ENCODE results near the gene ABCC3. TPM values are rescaled to one million over a fixed set of nuclear protein-coding genes. Genes with fewer than 3 reads are reported as not detected.

ABCC3 gene
- total and polyA plus RNA-seq, 2 experiments from 2014 or later, result 0.53 TPM; not detected in 1

DNA sequence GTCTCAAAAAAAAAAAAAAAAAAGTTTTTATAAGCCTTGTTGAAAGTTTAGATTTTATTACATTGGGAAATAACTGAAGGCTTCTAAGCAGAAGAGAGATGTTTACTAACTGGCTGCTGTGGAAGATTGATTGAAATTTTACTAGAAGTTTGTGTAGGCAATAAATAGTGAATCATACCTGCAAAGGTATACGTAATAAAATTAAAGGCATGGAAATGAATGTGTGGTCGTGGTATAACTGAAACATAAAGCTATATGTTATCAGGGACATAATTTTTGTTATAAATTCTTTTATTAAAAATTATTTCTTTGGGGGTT lies 93.4 kb downstream of the ABCC3 start:
- no peaks in the 10 kb centered on the region for H3K36me3 ChIP-seq
- no peak for DNase-seq (ENCODE audit: low read depth in 1 of 2, low spot score in 1 of 2)
- no peaks in the 10 kb centered on the region for H3K27me3 ChIP-seq
- H3K9me3 ChIP-seq (ENCODE audit: low read depth), result no peaks in the 10 kb centered on the region
- H3K4me3 ChIP-seq, result no peak overlapping the region
- peaks cover 33% of the 10 kb centered on the region for H3K4me1 ChIP-seq (ENCODE audit: low read depth)
- no peak for TF ChIP-seq CTCF (IDR thresholded peaks at IDR 0.05; ENCODE audit: low read depth, low read length)
- no peak overlapping the region for H3K27ac ChIP-seq

GRCh38 chr17:50728881-50729765 lies 94.4 kb downstream of the ABCC3 start:
- Histone ChIP-seq H3K36me3 (no peaks in the 10 kb centered on the region), H3K27ac (peak overlapping the region; percentile 61), H3K4me1 (ENCODE audit: low read depth) (peaks cover 26% of the 10 kb centered on the region), H3K9me3 (ENCODE audit: low read depth) (no peaks in the 10 kb centered on the region), H3K4me3 (no peak overlapping the region), H3K27me3 (no peaks in the 10 kb centered on the region)
- DNase-seq (ENCODE audit: low read depth in 1 of 2, low spot score in 1 of 2), result no peak
- TF ChIP-seq CTCF (IDR thresholded peaks at IDR 0.05; ENCODE audit: low read depth, low read length), result no peak

DNA sequence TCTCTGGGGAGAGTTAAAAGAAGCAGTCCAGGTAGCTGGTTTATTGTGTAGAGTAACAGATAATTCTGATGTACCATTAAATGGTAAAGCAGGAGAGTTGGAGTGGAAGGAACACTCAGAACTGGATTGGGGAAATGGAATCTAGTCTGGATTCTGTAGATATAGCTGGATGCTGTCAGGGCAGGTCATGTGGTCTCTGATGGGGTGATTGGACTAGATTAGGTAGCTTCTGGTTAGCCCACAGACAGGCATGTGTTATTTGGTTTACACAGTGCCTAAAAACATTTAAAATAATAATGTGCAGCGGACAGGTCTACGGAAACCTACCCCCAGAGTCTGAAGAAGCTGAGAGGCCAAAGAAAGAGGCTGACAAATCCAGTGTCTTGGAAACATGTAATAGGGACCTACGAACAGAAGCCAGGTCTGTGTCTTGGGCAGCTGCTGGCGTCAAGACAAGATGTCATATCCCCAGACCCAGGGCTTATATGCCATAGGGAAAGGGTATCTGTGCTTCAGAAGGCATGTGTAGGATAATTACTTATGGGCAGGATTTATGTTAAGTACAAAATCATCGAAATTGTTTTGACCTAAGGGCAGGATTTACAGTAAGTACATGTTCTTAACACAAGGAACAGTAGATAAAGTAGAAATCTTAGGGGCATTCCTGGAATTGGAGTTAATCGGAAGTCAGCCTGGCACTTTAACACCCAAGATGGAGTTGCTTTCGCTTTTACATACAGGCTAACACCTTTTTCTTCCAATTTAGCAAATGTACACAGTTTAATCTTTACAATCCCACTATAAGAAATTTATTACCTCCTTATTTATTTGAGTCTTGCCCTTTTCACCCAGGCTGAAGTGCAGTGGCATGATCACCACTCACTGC lies 97.1 kb downstream of the ABCC3 start:
- Histone ChIP-seq H3K36me3 (no peaks in the 10 kb centered on the region), H3K4me3 (no peak overlapping the region), H3K9me3 (ENCODE audit: low read depth) (no peaks in the 10 kb centered on the region), H3K27me3 (no peaks in the 10 kb centered on the region), H3K4me1 (ENCODE audit: low read depth) (peaks cover 12% of the 10 kb centered on the region), H3K27ac (peak overlapping the region; percentile 77)
- DNase-seq (ENCODE audit: low read depth in 1 of 2, low spot score in 1 of 2), result no peak
- TF ChIP-seq CTCF (IDR thresholded peaks at IDR 0.05; ENCODE audit: low read depth, low read length), result no peak

GRCh38 chr17:50735287-50735686 lies 100.6 kb downstream of the ABCC3 start:
- H3K4me1 ChIP-seq (ENCODE audit: low read depth), result peaks cover 11% of the 10 kb centered on the region
- no peak overlapping the region for H3K27ac ChIP-seq
- H3K27me3 ChIP-seq, result no peaks in the 10 kb centered on the region
- peaks cover 21% of the 10 kb centered on the region for H3K36me3 ChIP-seq
- TF ChIP-seq CTCF (IDR thresholded peaks at IDR 0.05; ENCODE audit: low read depth, low read length), result no peak
- H3K9me3 ChIP-seq (ENCODE audit: low read depth), result no peaks in the 10 kb centered on the region
- DNase-seq (ENCODE audit: low read depth in 1 of 2, low spot score in 1 of 2), result no peak
- no peak overlapping the region for H3K4me3 ChIP-seq

- H3K36me3 ChIP-seq, result peaks cover 40% of the 10 kb centered on the region
- DNase-seq (ENCODE audit: low read depth in 1 of 2, low spot score in 1 of 2), result no peak
Measured at GRCh38 chr17:50737118-50737698, 102.5 kb downstream of the ABCC3 start.

More at GRCh38 chr17:50737118-50737698, 102.5 kb downstream of the ABCC3 start:
- no peaks in the 10 kb centered on the region for H3K4me1 ChIP-seq (ENCODE audit: low read depth)
- no peak overlapping the region for H3K27ac ChIP-seq
- no peaks in the 10 kb centered on the region for H3K27me3 ChIP-seq
- no peak overlapping the region for H3K4me3 ChIP-seq
- no peak for TF ChIP-seq CTCF (IDR thresholded peaks at IDR 0.05; ENCODE audit: low read depth, low read length)
- no peaks in the 10 kb centered on the region for H3K9me3 ChIP-seq (ENCODE audit: low read depth)

Measured in cardiac muscle cell (in vitro differentiated cells and primary cell).